Measurements from ENCODE around the gene PAOX.

Gene PAOX

DNA sequence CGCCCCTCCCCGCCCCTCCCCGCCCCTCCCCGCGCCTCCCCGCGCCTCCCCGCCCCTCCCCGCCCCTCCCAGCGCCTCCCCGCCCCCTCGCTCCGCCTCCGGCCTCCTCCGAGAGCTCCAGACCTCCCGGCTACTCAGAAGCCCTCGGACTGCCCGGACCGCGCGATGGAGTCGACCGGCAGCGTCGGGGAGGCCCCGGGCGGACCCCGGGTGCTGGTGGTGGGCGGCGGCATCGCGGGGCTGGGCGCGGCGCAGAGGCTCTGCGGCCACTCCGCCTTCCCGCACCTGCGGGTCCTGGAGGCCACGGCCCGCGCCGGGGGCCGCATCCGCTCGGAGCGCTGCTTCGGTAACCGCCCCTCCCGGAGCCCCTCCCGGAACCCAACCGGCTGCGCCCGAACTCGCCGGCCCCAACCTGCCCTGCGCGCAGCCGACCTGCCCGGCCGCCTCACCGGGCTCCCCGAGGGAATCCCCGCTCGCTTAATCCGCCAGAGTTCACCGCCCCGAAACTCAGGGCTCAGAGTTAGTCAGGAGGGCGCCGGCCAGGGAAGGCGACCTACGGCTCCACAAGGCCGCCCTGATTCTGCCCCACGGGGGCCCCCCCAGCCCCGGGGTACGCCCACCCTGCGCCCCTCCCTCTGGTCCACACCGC, at the start of gene PAOX:
Gene PAOX, plus strand, starts transcription at position 111 of the 649 bp plus-strand sequence. Its CDS starts 55 bp downstream, at position 166.
- peak; percentile 81 for DNase-seq (ENCODE audit: low read depth)
- peak within 1 kb of the TSS; percentile 76 for H3K4me3 ChIP-seq (ENCODE audit: low read depth, low read length)
- TF ChIP-seq, protein P1, sequence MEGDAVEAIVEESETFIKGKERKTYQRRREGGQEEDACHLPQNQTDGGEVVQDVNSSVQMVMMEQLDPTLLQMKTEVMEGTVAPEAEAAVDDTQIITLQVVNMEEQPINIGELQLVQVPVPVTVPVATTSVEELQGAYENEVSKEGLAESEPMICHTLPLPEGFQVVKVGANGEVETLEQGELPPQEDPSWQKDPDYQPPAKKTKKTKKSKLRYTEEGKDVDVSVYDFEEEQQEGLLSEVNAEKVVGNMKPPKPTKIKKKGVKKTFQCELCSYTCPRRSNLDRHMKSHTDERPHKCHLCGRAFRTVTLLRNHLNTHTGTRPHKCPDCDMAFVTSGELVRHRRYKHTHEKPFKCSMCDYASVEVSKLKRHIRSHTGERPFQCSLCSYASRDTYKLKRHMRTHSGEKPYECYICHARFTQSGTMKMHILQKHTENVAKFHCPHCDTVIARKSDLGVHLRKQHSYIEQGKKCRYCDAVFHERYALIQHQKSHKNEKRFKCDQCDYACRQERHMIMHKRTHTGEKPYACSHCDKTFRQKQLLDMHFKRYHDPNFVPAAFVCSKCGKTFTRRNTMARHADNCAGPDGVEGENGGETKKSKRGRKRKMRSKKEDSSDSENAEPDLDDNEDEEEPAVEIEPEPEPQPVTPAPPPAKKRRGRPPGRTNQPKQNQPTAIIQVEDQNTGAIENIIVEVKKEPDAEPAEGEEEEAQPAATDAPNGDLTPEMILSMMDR (IDR thresholded peaks at IDR 0.05; ENCODE audit: insufficient read depth, low read depth, low read length, missing control alignments) = no peak

GRCh38 chr10:133329491-133330202, 49.4 kb upstream of the PAOX start:
- H3K4me3 ChIP-seq (ENCODE audit: low read depth, low read length) = no peak overlapping the region
- TF ChIP-seq, protein P1 (IDR thresholded peaks at IDR 0.05; ENCODE audit: insufficient read depth, low read depth, low read length, missing control alignments) = peak; percentile 87
- DNase-seq (ENCODE audit: low read depth) = peak; percentile 86

- no peak for DNase-seq (ENCODE audit: low read depth)
Measured at GRCh38 chr10:133332936-133333699, 45.9 kb upstream of the PAOX start.

GRCh38 chr10:133334503-133335245, 44.4 kb upstream of the PAOX start:
- TF ChIP-seq, protein P1 (IDR thresholded peaks at IDR 0.05; ENCODE audit: insufficient read depth, low read depth, low read length, missing control alignments) = no peak
- no peak overlapping the region for H3K4me3 ChIP-seq (ENCODE audit: low read depth, low read length)
- no peak for DNase-seq (ENCODE audit: low read depth)

More at GRCh38 chr10:133332936-133333699, 45.9 kb upstream of the PAOX start:
- TF ChIP-seq, protein P1 (IDR thresholded peaks at IDR 0.05; ENCODE audit: insufficient read depth, low read depth, low read length, missing control alignments) = no peak
- H3K4me3 ChIP-seq (ENCODE audit: low read depth, low read length) = no peak overlapping the region

DNA sequence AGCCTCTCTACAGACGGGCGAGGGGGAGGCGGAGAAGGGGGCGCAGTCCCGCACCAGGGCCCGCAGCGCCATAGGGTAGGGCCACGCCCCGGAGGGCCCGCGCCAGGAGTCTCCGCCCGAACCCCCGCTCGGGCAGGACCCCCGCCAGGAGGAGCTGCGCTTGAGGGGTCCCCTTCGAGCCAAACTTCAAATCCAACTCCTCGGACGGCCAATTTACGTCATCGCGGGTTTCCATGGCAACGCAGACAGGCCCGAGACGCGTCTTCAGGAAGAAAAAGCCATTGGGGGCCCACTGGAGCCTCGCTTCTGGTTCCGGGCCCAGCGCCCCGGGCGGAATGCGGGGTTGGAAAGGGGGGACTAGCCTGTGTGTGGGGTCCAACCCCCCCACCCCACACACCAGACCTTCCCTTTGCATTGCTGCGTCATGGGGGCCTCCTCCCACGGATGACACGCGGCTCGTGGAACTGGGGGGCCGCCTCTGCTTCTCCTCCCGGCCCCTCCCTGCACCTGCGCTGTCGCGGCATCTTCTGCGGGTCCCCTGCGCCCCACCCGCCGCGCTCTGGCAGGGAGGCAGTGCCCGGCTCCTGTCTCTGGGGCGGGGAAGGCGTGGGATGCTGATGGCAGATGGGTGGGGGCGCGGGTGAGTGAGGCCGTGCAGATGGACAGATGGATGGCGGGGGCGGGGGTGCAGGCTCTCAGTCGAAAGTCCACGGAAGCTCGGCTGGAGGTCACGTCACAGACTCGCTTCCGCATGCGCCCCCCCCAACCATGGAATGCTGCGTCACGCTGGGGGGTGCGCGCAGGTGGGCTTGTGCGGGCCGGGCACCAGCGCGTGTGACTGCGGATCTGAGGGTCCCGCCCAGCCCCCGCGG, 43.6 kb upstream of the PAOX start:
- TF ChIP-seq, protein P1 (IDR thresholded peaks at IDR 0.05; ENCODE audit: insufficient read depth, low read depth, low read length, missing control alignments) = no peak
- peak; percentile 64 for DNase-seq (ENCODE audit: low read depth)
- no peak overlapping the region; the same call in 1 of the 2 replicates for H3K4me3 ChIP-seq (ENCODE audit: low read depth, low read length)
